Measurements from ENCODE around the gene GORASP2.
A peak's percentile ranks its signal among the peaks of the same experiment; 100 is the strongest.
"Not testable (repeated sequence)": the region's sequence is repeated elsewhere in the genome, so short reads cannot be mapped to it uniquely, and the experiment has no call there.

GORASP2 gene

DNA sequence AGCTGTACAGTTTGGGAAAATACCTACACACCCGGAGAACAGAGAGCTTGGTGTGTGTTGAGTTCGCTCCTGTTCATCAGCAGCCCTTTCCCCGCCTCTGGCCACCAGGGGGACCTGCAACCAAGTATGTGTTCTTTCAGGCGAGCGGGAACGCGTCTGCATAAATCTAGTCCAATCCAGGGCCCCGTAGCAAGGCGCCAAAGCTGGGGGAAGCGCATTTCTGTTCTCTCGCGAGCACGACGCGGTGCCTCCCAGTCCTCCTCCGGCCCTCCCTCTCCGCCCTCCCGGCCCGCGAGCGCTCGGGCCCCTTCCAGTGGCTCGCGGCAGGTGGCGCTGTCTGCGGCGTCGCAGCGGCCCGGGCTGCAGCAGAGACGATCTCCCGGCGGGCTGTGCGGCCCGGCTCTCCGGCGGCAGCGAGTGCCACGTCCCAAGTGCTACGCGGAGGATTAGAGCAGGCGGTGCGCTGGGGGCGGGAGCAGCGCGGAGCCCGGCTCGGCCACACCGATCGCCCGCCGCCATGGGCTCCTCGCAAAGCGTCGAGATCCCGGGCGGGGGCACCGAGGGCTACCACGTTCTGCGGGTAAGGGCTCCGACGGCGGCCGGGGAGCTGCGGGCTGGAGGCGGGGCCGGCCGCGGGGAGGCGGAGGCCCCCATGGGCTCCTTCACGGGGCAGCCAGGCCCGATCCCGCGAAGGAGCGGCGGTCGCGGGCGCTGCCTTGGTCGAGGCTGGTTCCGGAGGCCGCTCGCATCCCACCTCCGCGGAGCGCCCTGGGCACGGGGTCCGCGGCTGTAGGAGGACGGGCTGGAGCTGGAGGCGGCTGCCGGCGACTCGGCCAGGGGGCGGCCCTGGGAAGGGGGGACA is at the start of gene GORASP2:
TSS of gene GORASP2 (plus strand) at position 430 of the 862 bp plus-strand sequence. CDS start at position 518, 88 bp downstream.
- DNase-seq (ENCODE audit: low read depth) = peak; percentile 96

- no peak for DNase-seq (ENCODE audit: low read depth)
Measured at GRCh38 chr2:170881840-170882239, 47.2 kb upstream of the GORASP2 start.

- no peak for DNase-seq (ENCODE audit: low read depth)
Measured at GRCh38 chr2:170882758-170883157, 46.3 kb upstream of the GORASP2 start.

GRCh38 chr2:170883683-170884082 is 45.4 kb upstream of the GORASP2 start:
- no peak for DNase-seq (ENCODE audit: low read depth)

DNA sequence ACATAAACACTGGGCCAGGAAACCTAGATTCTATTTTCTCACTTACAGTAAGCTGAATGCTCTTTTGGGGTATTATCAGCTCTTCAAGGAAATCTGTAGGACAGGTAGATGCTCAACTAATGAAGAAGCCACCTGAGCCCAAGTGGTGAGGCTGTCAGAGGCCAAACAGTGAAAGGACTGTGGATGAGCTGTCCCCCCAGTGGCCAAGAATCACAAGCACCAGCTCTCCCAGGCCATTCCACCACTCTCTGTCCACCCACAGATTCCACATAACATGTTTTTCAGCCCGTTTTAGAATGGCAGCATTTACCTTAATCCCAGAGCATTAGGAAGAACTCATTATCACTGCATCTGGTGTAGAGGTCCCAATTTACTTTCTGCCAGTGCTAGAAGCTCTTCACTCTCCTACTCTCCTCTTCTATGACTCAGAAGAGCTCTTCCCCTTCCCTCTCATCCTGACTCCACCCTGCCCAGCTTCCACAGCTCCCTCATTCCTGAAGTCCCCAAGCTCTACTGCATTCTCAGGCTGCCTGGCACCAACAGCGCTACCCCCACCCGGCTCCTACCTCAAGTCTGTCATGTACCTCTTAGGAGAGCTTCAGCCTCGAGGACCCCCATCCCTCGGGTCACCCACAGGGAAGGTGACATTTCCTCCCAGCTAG is 43.8 kb upstream of the GORASP2 start:
- no peak for DNase-seq (ENCODE audit: low read depth)

DNA sequence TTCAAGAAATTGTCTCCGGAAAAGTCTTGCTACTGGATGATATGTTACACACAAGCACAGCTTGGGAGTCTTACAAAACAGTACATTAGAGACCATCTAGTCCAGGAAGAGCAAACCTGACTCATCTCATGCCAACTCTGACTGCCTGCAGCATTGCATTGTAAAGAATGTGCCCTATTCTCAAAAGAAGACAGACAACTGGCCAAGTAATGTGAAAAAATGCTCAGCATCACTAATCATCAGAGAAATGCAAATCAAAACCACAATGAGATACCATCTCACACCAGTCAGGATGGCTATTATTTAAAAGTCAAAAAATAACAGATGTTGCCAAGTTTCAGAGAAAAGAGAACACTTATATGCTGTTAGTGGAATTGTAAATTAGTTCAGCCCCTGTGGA is 42.7 kb upstream of the GORASP2 start:
- DNase-seq (ENCODE audit: low read depth) = no peak

DNA sequence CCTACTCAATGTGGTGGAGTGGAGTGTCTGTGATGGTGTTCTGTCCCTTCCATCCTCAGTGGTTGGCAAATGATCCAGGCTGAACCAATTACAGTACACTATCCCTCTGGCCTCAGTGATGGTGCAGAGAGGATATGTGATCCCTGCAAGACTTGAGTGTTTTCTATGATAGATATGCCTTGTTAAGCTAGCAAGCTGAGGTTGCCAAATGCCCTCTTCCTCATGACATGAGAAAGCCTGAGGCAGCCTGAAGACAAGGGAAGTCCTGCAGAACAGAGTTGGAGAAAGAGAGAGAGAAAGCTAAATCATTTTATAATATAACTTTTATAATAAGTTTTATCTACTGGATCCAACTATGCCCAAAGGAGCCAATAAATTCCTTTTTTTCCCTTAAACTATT is 41.6 kb upstream of the GORASP2 start:
- no peak for DNase-seq (ENCODE audit: low read depth)

DNA sequence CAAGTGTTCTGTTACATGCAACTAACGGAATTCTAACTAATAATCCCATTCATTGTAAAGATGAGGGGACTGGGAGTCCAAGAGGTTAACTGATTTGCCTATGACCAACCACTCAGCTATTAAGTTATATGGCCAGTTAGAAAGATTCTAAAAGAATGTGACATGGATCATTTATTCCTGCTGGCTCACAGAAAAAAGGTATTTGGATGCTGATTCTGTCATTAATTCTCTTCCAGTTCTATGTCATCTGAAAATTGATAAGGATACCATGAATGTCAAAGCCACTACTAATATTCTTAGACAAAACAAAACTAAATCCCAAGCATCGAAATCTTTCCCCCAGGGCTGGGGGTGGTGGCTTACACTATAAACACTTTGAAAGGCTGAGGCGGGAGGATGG is 41.2 kb upstream of the GORASP2 start:
- DNase-seq (ENCODE audit: low read depth) = no peak

- no peak for DNase-seq (ENCODE audit: low read depth)
Measured at GRCh38 chr2:170891893-170892292, 37.2 kb upstream of the GORASP2 start.

GRCh38 chr2:170892391-170892951 is 36.6 kb upstream of the GORASP2 start:
- DNase-seq (ENCODE audit: low read depth) = no peak

DNA sequence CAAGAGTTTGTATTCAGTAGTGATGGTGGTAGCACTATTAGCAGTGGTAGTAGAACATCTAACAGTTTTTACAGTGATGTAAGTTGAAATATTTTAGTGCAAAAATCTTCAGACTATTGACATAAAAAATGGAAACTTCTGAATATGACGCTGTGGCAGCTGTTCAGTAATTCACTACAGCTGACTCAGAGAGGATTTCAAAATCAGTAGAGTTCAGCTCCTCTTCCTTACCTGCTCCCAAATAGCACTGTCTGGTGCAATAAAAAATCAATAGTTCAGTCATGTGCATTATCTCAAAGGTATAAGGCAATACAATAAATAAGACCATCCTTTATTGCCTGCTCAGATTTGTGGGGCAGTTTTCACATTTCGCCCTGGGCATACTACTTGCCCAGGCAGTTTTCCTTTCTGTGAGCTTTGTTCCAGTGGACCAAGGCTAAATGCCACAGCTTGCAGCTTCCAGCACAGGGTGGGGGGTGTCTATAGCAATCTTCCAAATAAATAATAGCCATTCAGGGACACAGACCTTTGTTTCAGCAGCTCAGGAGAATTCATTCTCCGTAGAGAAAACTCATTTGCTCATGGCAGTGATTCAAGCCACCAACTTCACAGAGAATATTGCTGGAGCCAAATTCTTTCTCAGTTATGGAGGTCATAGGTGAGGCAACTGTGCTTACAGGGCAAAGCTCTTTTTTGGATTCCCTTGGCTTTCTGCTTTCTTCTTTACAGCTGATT is 33.9 kb upstream of the GORASP2 start:
- no peak for DNase-seq (ENCODE audit: low read depth)

- no peak for DNase-seq (ENCODE audit: low read depth)
Measured at GRCh38 chr2:170896622-170897021, 32.4 kb upstream of the GORASP2 start.

DNA sequence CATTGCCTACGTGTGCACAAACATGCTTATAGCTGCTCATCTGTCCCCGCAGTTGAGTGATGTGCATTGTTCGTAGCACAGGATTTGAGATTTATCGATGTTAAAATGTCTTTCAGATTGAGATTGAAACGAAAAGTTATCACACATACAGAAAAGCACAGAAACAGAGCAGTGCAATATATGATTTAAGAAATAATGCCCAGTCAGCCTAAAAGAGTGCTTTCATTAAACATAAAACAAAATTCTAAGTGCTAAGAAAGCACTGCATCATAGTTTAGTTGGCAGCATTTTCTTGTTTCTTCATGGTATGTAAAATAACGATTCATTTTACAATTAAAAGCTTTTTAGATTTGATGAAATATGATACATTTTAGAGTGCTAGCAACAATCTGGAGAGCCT is 31.9 kb upstream of the GORASP2 start:
- DNase-seq (ENCODE audit: low read depth) = no peak

GRCh38 chr2:170905864-170906263 is 23.2 kb upstream of the GORASP2 start:
- DNase-seq (ENCODE audit: low read depth) = no peak

- DNase-seq (ENCODE audit: low read depth) = no peak
Measured at GRCh38 chr2:170911314-170911889, 17.7 kb upstream of the GORASP2 start.

- DNase-seq (ENCODE audit: low read depth) = not testable (repeated sequence)
Measured at GRCh38 chr2:170914994-170915666, 13.9 kb upstream of the GORASP2 start.

GRCh38 chr2:170917219-170917913 is 11.7 kb upstream of the GORASP2 start:
- no peak for DNase-seq (ENCODE audit: low read depth)

- DNase-seq (ENCODE audit: low read depth) = no peak
Measured at GRCh38 chr2:170917957-170918356, 11.1 kb upstream of the GORASP2 start.

GRCh38 chr2:170921873-170922272 is 7.2 kb upstream of the GORASP2 start:
- DNase-seq (ENCODE audit: low read depth) = not testable (repeated sequence)

DNA sequence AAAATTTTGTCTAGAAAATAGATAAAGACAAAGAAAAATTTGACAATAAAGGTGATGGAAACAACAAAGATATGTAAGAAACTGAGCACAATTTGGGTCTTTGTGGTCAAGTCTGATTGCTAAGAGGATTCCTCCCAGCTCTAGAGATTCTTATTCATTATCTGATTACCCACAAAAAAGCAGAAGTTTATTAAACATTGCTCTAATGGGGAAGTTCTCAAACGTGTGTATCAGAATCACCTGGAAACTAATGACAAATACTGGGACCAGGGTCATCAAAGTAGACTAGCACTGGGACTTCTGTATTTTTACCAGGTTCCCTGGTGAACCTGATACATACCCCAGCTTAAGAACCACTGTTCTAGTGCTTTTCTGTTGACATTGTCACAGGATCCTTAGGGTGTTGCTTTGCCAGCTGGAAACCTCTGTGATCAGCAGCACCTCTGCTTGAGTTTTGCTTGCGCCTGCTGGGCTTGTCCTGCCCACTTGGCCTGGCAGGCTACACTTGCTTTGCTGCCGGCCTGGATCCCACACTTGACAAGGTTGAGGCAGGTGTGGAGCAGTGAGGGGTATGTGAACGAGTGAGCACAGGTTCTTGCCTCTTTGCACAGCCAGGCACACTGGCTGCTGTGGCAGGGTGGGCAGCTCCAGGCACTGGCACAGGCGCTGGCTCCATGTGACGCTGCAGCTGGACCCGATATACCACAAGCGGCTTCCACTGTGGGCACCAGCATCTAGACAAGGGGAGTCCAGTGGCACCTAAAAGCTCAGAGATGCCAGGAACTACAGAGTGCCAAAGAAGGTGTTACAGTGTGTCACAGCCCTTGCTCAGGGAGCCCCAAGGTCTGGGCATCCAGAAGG is 6.2 kb upstream of the GORASP2 start:
- no peak for DNase-seq (ENCODE audit: low read depth)
